Measurements from ENCODE around the gene NUBPL. TPM values are rescaled to one million over a fixed set of nuclear protein-coding genes. Genes with fewer than 3 reads are reported as not detected.
"Not testable (repeated sequence)": the region's sequence is repeated elsewhere in the genome, so short reads cannot be mapped to it uniquely, and the experiment has no call there.

The NUBPL gene
- polyA plus RNA-seq, 1 experiment = 9.3 TPM

- DNase-seq (ENCODE audit: low read depth, low spot score) = no peak
- TF ChIP-seq CTCF (IDR thresholded peaks at IDR 0.05; ENCODE audit: low read depth, low read length) = no peak
- H3K9me3 ChIP-seq (ENCODE audit: control insufficient read depth, insufficient read depth, low read length) = peaks cover 5% of the 10 kb centered on the region
- H3K4me3 ChIP-seq (ENCODE audit: low read depth, low read length) = no peak overlapping the region
- ChIA-PET POLR2A (no interaction called here), CTCF (no interaction called here)
- H3K27me3 ChIP-seq (ENCODE audit: control insufficient read depth, insufficient read depth, low read length) = no peaks in the 10 kb centered on the region
- no peak overlapping the region for H3K27ac ChIP-seq (ENCODE audit: low read depth, low read length)
These were observed 220.4 kb downstream of the NUBPL start for GRCh38 chr14:31781578-31781977.

- no peaks in the 10 kb centered on the region for H3K27me3 ChIP-seq (ENCODE audit: control insufficient read depth, insufficient read depth, low read length)
- no peak for TF ChIP-seq CTCF (IDR thresholded peaks at IDR 0.05; ENCODE audit: low read depth, low read length)
- DNase-seq (ENCODE audit: low read depth, low spot score) = no peak
- peaks cover 5% of the 10 kb centered on the region for H3K9me3 ChIP-seq (ENCODE audit: control insufficient read depth, insufficient read depth, low read length)
- no peak overlapping the region for H3K4me3 ChIP-seq (ENCODE audit: low read depth, low read length)
- no peak overlapping the region for H3K27ac ChIP-seq (ENCODE audit: low read depth, low read length)
- ChIA-PET CTCF (no interaction called here), POLR2A (no interaction called here)
These were observed 224.4 kb downstream of the NUBPL start for GRCh38 chr14:31785574-31785973.

- DNase-seq (ENCODE audit: low read depth, low spot score) = no peak
- ChIA-PET CTCF (no interaction called here), POLR2A (no interaction called here)
- H3K27me3 ChIP-seq (ENCODE audit: control insufficient read depth, insufficient read depth, low read length) = no peaks in the 10 kb centered on the region
- no peaks in the 10 kb centered on the region; the same call in 1 of the 2 replicates for H3K9me3 ChIP-seq (ENCODE audit: control insufficient read depth, insufficient read depth, low read length)
- TF ChIP-seq CTCF (IDR thresholded peaks at IDR 0.05; ENCODE audit: low read depth, low read length) = peak; percentile 25
- H3K4me3 ChIP-seq (ENCODE audit: low read depth, low read length) = no peak overlapping the region
- H3K27ac ChIP-seq (ENCODE audit: low read depth, low read length) = no peak overlapping the region
These were observed 226.2 kb downstream of the NUBPL start for GRCh38 chr14:31787377-31787776.

GRCh38 chr14:31788340-31788739 is 227.1 kb downstream of the NUBPL start:
- TF ChIP-seq CTCF (IDR thresholded peaks at IDR 0.05; ENCODE audit: low read depth, low read length) = no peak
- no peaks in the 10 kb centered on the region for H3K9me3 ChIP-seq (ENCODE audit: control insufficient read depth, insufficient read depth, low read length)
- ChIA-PET POLR2A (no interaction called here), CTCF (no interaction called here)
- no peaks in the 10 kb centered on the region for H3K27me3 ChIP-seq (ENCODE audit: control insufficient read depth, insufficient read depth, low read length)
- no peak for DNase-seq (ENCODE audit: low read depth, low spot score)
- H3K27ac ChIP-seq (ENCODE audit: low read depth, low read length) = no peak overlapping the region
- no peak overlapping the region for H3K4me3 ChIP-seq (ENCODE audit: low read depth, low read length)

GRCh38 chr14:31792726-31793125 is 231.5 kb downstream of the NUBPL start:
- Histone ChIP-seq H3K9me3 (ENCODE audit: control insufficient read depth, insufficient read depth, low read length) (no peaks in the 10 kb centered on the region), H3K27ac (ENCODE audit: low read depth, low read length) (no peak overlapping the region), H3K27me3 (ENCODE audit: control insufficient read depth, insufficient read depth, low read length) (no peaks in the 10 kb centered on the region), H3K4me3 (ENCODE audit: low read depth, low read length) (no peak overlapping the region)
- no peak for DNase-seq (ENCODE audit: low read depth, low spot score)
- POLR2A ChIA-PET = no interaction called here
- CTCF ChIA-PET = interaction anchor here (0.8 kb wide), 1 partner anchor 28 kb away, joined by 3 read pairs; no protein-coding TSS in a partner anchor
- no peak for TF ChIP-seq CTCF (IDR thresholded peaks at IDR 0.05; ENCODE audit: low read depth, low read length)

- H3K27ac ChIP-seq (ENCODE audit: low read depth, low read length); H3K27me3 ChIP-seq (ENCODE audit: control insufficient read depth, insufficient read depth, low read length); POLR2A ChIA-PET; H3K9me3 ChIP-seq (ENCODE audit: control insufficient read depth, insufficient read depth, low read length); H3K4me3 ChIP-seq (ENCODE audit: low read depth, low read length); DNase-seq (ENCODE audit: low read depth, low spot score); CTCF ChIA-PET: not testable (repeated sequence)
These were observed 236.7 kb downstream of the NUBPL start for GRCh38 chr14:31797946-31798345.
